B cell (primary cell): ENCODE results near the gene PRR9.

ENCODE experiments used
- EZH2 ChIP-seq: IDR thresholded peaks from 2 replicates; pipeline ENCODE4 v1.6.1; 2012; ENCODE audit warnings: borderline replicate concordance, low read depth, mild to moderate bottlenecking, moderate library complexity, low read length; ENCODE audit not compliant: insufficient read depth, poor library complexity, severe bottlenecking
- TF ChIP-seq, protein P1 (sequence below): fragments of 200-600 bp; IDR thresholded peaks from one replicate; pipeline ENCODE4 v1.8.0; 2022; ENCODE audit warnings: antibody characterized with exemption, mild to moderate bottlenecking

- TF ChIP-seq, protein P1, sequence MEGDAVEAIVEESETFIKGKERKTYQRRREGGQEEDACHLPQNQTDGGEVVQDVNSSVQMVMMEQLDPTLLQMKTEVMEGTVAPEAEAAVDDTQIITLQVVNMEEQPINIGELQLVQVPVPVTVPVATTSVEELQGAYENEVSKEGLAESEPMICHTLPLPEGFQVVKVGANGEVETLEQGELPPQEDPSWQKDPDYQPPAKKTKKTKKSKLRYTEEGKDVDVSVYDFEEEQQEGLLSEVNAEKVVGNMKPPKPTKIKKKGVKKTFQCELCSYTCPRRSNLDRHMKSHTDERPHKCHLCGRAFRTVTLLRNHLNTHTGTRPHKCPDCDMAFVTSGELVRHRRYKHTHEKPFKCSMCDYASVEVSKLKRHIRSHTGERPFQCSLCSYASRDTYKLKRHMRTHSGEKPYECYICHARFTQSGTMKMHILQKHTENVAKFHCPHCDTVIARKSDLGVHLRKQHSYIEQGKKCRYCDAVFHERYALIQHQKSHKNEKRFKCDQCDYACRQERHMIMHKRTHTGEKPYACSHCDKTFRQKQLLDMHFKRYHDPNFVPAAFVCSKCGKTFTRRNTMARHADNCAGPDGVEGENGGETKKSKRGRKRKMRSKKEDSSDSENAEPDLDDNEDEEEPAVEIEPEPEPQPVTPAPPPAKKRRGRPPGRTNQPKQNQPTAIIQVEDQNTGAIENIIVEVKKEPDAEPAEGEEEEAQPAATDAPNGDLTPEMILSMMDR, result no peak
- TF ChIP-seq EZH2, result no peak
These were observed 5.2 kb upstream of the PRR9 start for GRCh38 chr1:153212201-153212600.
